HG03097 (cell line): ENCODE data around the gene SLC35F3.
"Not testable (repeated sequence)": the region's sequence is repeated elsewhere in the genome, so short reads cannot be mapped to it uniquely, and the experiment has no call there.

Experiments
- ATAC-seq: cut with Tn5 transposase; IDR thresholded peaks from one replicate; pipeline ENCODE4 v1.9.1; 2021; ENCODE audit not compliant: unreplicated experiment, low FRiP score

SLC35F3 gene

DNA sequence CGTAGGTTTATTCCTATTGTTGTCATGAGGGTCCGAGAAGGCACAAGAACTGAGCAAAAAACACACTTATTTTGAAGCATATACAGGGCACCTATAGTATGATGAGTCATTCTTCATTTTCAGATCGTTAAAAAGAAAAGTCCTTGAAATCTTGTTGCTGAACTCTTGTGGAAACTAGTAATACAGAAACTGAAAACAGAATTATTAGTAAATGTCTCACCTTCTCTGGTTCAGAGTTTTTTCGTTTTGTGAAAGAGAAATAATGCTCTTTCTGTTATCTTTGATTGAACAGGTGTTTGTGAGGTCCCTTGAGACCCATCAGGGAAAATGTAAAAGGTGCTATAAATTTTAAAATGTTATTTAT lies 366.7 kb downstream of the SLC35F3 start:
- peak; percentile 89 for ATAC-seq

DNA sequence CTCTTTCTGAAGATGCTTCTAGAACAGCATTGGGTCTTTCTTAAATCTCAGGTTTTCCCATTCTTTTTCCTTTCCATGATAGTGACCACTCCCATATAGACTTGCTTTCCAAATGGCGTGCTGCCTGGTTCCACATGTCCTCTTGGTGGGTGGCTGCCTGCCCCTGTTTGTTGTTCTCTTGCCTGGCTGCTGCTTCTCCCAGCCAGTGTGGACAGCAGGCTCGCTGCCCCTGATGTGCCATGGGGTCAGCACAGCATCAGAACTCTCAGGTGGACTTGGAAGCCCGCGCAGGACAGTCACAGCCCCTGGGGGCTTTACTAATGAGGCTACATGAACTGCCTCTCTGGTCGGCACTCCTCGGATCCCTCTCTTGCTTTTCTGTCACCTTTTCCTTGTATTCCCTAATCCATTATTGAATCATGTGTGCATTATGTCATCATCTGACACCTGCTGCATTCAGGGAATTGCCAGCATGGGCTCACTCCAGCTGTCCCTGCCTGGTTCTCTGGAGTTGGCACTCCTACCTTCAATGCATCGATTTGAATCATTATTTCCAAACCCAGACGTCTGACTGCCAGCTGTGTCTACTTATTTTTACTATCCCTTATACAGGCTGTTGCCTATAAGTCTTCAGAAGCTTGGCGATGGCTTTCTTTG lies 368.3 kb downstream of the SLC35F3 start:
- ATAC-seq = no peak

DNA sequence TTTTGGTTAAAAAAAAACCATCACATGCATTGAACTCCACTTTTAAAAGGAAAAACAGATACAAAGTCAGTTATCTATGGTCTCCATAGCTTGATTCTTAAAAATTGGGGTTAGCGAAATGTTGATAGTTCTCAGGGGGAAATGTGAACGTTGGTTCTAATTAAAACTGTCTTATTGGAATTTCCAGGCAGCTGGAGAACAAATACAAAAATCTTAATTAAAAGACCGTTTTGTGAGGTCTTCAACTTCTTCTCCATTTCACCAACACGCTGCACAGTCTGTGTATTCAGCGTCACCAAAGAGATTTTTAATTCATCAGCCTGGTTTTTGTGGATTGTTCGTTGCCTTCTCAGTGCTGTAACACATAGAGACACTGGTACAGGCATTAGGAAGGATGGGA lies 369.5 kb downstream of the SLC35F3 start:
- no peak for ATAC-seq

DNA sequence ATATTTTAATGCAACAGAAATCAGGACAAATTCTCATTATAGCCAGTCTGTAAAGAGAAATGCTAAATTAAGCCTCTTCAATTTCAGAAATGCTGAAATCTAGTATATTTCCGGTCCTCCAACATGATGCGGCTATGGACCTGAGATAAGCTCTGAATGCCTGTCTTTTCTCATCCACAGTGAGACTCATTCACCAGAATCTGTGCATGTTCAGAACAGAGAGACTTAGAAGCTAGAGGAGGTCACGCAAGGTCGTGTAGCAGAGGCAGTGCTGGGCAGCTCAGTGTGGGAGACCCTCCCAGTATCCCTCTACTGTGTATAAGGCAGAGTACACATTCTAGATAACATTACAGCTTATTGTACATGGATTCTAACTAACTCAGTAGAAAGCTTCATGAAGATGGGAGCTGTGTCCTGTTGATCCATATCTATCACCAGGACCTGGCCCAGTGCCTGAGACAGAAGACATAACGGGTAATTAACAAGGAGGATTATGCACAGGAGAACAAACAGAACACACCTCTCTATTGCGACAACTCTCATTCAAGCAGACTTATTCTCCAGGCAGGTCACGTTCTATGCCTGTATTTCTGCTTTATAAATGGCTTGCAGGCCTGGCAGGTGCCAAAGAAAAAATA lies 371.8 kb downstream of the SLC35F3 start:
- ATAC-seq = no peak

DNA sequence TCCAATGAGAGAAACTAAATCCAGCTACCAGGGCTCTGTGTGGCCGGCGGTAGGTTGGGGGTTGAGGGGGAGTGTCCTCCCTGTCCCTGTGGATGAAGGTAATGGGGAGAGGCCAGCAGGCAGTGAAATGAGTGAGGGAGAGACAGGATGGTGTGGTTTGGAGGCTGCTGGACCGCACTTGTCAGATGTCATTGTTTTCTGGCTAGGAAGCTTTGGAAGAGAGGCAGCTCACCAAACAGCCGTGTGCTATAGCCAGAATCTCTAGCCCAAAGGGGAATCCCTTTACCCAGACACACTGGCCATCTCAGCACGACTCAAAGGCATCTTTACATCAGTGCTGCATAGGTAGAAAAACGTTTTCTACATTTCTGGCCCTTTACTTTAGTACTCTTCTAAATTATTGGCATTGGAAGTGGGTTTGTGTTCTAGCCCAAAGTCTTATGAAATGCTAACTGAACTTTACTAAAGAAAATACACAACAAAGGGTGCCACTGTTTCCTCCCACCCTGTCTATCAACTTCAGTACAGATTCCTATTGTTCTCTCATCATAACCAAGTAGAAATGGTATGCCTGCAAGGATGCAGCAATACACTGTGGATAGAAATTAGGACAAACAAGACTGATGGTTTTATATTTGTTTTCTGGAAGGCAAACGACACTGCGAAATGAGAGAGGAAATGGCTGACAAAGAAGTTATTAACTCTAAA lies 372.8 kb downstream of the SLC35F3 start:
- no peak for ATAC-seq

DNA sequence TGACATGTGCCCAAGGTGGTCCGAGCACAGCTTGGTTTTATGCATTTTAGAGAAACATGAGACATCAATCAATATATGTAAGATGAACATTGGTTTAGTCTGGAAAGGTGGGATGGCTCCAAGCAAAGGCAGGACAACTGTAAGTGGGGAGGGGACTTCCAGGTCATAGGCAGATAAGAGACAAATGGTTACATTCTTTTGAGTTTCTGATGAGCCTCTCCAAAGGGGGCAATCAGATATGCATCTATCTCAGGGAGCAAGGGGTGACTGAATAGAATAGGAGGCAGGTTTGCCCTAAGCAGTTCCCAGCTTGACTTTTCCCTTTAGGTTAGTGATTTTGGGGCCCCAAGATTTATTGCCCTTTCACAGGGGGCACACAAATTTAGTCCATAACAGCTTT lies 374.5 kb downstream of the SLC35F3 start:
- ATAC-seq = no peak

DNA sequence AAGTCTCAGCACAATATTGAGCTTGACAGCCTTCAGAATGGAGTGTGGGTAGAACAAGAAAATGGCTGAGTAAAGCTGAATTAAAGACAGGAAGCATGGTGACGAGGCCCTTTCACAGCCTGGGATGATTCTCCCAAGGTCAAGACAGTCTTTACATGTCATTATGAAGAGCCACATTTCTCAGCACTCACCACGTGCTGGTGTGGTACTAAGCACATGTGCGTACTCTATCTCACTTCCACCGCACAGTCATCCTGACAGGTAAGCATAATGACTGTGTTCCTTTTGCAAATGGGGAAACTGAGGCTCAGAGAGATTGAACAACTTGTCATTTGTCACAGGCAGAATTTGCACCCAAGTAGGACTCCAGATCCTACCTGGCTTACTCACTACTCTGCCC lies 376.0 kb downstream of the SLC35F3 start:
- ATAC-seq = no peak

DNA sequence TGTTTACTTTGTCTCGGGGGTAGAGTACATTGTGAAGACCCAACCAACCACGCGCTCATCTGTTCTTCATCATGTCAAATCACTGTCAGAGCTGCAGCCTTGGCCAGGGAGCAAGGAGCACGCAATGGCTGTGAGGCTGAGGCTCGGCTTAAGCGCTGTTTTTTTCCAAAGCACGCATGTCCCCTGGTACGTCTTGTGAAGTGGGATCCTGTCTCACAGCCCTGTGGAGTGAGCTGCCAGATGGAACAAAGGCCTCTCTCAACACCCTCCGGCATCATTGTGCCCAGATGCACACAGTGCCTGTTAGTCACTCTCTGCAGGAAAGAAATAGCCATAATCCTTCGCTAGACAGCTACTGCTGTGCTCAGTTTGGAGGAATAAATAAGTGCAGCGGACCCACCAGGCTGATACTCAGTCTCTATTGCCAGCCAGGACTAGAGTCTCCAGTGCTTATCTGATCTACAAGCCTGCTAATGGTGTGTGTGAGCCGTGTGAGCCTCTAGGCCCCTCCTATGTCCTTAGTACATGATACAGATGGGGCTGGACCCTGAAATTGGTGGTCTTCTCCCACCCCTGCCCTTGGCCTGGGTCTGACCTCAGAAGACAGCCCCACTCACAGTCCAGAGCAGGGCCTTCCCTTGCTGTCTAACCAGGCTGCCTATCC lies 377.5 kb downstream of the SLC35F3 start:
- no peak for ATAC-seq

DNA sequence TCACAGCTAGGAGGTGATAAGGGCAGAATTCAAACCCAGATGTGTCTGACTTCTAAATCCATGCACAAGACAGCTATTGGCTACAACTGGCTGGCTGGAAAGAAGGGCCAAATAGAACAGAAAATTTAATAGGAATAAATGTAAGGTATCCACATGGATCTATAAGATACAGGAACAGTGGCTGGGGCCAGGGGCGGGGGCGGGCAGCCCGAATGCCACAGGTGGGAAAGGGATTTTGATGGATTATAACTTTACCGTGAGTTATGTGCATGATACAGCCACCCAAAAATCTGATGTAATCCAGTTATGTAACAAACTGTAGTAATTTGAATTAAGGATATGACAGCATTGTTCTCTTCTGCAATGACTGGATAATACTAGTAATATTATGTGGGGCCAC lies 381.7 kb downstream of the SLC35F3 start:
- ATAC-seq = no peak

DNA sequence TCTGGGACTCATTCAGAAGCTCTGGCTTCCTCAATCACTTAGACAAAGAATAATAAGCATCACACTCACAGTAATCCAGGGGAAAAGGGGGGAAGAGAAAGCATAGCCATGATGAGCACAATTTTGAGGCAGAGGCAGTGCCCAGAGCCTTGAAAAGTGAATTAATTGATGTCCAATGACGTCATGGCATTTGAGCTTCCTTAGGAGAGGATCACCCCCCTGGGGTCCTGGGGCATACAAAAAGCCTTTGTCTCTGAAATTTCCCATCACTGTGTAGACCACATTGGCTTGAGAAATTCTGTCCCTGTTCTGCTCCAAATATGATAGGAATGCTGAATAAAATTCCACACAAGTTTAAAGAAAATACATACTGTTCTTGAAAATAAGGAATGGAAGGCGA lies 384.5 kb downstream of the SLC35F3 start:
- no peak for ATAC-seq

DNA sequence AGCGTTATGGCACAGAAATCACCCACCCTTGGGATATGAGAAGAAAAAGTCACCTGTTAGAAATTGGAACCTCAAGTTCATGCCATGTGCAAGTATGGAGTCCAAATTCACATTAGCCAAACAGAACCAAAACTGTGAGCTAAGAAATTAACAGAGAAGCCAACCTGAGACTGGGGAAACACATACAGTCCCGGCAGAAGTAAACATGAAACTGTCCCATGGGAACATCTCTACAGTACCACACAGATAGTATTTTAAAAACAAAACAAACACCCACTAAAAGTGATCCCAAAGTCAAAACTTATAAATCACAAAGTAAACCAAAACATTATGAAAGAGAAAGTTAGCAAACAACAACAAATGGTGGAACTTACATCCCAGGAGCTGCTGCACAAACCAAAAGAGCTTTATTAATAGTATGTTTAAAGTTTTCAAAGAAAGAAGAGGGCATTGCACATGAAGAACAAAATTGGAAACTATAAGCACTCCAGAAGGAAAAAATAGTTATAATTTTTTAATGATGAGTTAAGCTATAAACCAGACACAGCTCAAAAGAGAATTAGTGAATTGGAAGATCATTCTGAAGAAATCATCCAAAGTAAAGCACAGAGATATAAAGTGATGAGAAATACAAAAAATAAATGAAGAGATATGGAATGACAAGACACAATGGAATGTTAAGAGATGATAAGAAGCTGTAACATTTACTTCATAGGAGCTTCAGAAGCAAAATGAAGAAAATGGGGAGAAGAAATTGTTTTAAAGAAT lies 385.2 kb downstream of the SLC35F3 start:
- ATAC-seq = no peak

DNA sequence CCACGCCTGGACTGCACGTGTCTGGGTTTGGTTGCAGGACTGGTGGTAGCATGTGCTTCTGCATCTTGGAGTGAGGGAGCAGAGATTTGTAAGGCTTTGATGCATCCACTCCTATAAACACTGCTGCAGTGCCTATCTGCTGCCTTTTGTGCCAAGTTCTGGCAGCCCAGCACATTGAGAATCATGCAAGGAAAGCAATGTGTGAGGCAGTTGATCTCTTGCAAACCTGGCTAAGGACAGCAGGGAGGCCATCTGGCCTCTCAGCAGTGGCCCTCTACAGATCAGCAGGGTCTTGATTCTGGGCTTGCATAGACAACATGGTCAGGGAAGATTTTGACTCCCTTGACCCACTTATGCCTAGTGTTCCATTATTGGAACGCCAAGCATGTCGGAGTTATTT lies 387.5 kb downstream of the SLC35F3 start:
- ATAC-seq = no peak

DNA sequence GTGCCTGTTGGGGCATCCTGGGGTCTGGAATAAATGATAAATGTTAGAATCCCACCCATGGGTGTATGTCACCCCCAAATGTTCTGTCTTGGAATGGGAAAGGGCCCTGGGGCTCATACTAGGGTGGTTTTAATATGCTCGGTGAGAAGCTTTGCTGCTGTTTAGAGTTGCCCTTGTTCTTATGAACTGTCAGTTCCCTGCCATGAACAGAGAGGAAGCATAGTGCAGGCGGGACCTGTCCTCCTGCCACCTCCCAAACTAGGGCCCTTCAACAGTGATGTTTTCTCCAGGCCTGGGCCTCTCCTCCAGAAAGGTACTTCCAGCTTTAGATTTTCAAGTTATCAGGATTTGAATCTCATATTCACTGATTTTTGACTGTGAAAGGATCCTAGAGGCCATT lies 388.1 kb downstream of the SLC35F3 start:
- ATAC-seq = no peak

DNA sequence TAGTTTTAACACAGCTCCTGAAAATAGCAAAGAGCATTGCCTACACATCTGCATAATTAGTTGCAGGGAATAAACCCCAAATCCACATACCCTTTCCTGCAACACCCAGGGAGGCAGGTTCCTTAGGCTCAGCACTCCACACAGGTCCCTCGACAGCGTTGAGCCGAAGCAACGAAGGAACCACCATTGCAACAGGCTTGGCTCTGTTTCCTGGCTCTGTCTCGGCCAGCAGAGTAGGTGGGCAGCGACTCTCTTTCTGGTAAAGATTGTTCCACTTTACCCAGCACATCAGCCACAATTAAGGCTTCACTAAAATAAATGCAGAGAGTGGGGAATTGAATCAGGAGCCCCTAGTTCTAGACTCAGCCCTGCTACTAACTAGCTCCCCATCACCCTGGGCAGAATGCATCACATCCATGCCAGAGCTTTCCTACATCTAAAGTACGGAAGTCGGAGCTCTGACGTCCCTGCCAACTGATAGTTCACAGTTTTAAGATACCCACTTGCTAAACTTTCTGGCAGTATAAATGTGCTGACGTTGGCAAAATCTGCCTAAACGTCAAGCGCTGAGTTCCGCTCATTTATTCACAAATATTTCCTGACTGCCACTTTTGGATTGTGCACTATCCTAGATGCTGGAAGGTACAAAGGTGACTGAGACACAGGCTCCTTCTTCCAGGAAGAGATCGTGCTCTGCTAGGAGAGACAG lies 389.8 kb downstream of the SLC35F3 start:
- no peak for ATAC-seq

DNA sequence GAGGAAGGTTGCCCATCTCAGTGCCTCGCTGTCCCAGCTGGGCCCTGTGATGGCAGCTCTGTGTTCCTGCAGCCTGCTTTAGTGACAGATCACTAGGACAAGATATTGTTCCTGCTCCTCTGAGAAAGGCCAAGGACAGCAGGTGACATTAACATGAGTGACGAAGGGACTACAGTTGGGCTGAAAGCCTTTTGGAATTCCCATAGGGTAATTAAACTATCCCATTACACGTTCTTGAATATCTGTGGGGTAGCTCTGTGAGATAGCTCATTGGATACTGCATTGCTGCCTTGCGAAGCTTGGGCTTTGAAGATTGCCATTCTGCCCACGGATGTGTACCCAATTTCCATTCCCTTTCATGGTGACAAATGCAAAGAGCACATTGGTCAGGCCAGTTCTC lies 390.6 kb downstream of the SLC35F3 start:
- no peak for ATAC-seq

DNA sequence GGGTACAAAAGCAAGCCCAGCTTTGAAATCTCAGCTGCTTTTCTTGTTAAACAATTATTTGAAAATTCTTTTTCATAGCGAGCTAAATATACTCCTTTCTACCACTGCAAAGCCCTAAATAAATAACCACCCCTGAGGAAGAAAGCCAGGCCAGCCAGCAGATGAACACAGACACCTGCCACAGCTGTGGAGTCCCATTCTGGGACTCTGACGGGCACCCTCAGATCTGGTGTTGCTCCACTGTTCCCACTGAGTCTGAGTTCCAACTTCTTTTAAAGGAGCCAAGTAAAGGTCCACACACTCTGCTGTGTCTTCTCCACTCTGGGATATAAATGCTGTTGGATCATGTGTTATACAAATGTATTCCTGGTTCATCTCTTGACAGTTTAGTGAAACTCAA lies 391.1 kb downstream of the SLC35F3 start:
- no peak for ATAC-seq

DNA sequence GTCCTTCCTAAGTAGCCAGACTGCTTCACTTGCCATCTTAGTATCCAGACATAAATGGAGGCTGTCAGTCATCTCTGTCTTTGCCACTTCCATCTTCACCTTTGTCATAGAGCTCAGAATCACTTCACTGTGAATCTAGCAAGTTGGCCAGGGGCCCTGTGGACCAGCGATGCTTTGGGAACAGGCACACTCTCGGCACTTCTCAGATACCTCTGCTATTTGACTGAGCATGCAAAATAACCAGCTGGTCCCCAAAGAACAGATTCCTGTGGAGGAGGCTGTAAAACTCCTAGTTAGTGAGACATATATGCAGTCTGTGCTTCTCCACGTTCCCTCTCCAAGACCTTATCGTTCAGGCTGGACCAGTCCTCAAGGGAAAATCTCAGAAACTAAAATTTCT lies 392.0 kb downstream of the SLC35F3 start:
- no peak for ATAC-seq

DNA sequence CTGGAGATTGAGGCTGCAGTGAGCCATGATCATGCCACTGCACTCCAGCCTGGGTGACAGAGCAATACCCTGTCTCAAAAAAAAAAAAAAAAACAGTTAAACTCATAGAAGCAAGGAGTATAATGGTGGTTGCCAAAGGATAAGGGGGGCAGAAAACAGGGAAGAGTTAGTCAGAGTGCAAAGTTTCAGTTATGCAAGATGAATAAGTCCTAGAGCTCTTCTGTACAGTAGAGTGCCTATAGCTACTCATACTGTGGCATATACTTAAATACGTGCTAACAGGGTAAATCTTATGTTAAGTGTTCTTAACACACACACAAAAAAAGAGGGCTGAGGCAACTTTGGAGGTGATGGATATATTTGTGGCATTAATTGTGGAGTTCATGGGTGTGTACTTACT lies 393.2 kb downstream of the SLC35F3 start:
- ATAC-seq = no peak

DNA sequence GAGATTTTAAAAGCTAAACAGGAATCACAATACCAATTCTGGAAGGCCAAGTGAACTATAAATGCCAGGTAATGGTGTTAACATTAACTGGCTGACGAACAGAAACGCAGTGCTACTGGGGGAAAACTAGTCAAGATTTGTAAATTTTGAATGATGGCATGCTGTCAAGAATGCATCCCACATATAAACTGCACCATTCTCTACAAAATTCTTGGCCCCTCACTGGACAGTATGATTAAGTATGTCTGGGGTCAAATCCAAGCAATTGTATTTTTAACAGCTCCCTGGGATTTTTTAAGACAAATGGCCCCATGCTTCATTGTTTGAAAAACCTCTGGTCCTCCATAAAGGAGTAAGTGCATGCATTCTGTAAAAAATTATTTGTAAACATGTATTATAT lies 395.6 kb downstream of the SLC35F3 start:
- ATAC-seq = no peak

DNA sequence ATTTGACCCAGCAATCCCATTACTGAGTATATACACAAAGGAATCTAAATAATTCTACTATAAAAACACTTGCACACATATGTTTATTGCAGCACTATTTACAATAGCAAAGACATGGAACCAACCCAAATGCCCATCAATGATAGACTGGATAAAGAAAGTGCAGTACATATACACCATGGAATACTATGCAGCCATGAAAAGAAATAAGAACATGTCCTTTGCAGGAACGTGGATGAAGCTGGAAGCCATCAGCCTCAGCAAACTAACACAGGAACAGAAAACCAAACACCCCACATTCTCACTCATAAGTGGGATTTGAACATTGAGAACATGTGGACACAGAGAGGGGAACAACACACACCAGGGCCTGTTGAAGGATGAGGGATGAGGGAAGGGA lies 397.2 kb downstream of the SLC35F3 start:
- not testable (repeated sequence) for ATAC-seq
